Activated CD8-positive, alpha-beta T cell treated with anti-CD3 and anti-CD28 coated beads, Interleukin-2, amount 10 ng/mL, durations not matched to agents 7 days and 5 days (primary cell): ENCODE measurements around the gene PGBD5. TPM values are rescaled to one million over a fixed set of nuclear protein-coding genes. Genes with fewer than 3 reads are reported as not detected.
A peak's percentile ranks its signal among the peaks of the same experiment; 100 is the strongest.

ENCODE experiments used
- ATAC-seq: fragments of 150-1000 bp; cut with Tn5 transposase; one replicate; pipeline ENCODE4 v1.10.0; 2021; ENCODE audit warnings: moderate library complexity
- CTCF ChIA-PET: fragments of 350-600 bp; sonication (Branson Sonifier 250); formaldehyde crosslinking; loops from one replicate; lab custom pipeline; 2021; ENCODE audit warnings: antibody characterized with exemption; lab: Charles Lee
- POLR2A ChIA-PET: fragments of 350-600 bp; sonication (Branson Sonifier 250); formaldehyde crosslinking; loops from one replicate; lab custom pipeline; 2021; ENCODE audit warnings: antibody characterized with exemption; lab: Charles Lee
- DNase-seq: peaks from one replicate; pipeline ENCODE4 v3.0.0-alpha.2; 2020
- H3K27ac Mint-ChIP-seq: one replicate; pipeline ENCODE4 v1.8.0; 2021; ENCODE audit warnings: mild to moderate bottlenecking, mixed read lengths
- H3K27me3 Mint-ChIP-seq: one replicate; pipeline ENCODE4 v1.8.0; 2021; ENCODE audit warnings: low read depth, mixed read lengths
- H3K36me3 Mint-ChIP-seq: one replicate; pipeline ENCODE4 v1.8.0; 2021; ENCODE audit warnings: low read depth, mixed read lengths
- H3K4me1 Mint-ChIP-seq: one replicate; pipeline ENCODE4 v1.8.0; 2021; ENCODE audit warnings: low read depth, mixed read lengths
- H3K4me3 Mint-ChIP-seq: one replicate; pipeline ENCODE4 v1.8.0; 2021; ENCODE audit warnings: mild to moderate bottlenecking, mixed read lengths
- H3K9me3 Mint-ChIP-seq: one replicate; pipeline ENCODE4 v1.8.0; 2022; ENCODE audit warnings: mixed read lengths; ENCODE audit not compliant: insufficient read depth
- total RNA-seq, 2 experiments: library from RNA; stranded (reverse); gene quantifications; one replicate each; pipeline ENCODE4 v1.2.3, GENCODE V29; 2021

PGBD5 gene
- total RNA-seq, 2 experiments from 2014 or later: not detected

GRCh38 chr1:230313453-230314141 lies 112.5 kb downstream of the PGBD5 start:
- H3K27me3 Mint-ChIP-seq: no peaks in the 10 kb centered on the region
- H3K4me1 Mint-ChIP-seq: peaks cover 2% of the 10 kb centered on the region
- H3K27ac Mint-ChIP-seq: no peak overlapping the region
- ChIA-PET CTCF (interaction anchor here (0.9 to 1.4 kb wide), 2 partner anchors 9 to 652 kb away, joined by 4 to 6 read pairs; no protein-coding TSS in a partner anchor), POLR2A (no interaction called here)
- DNase-seq (no peak), ATAC-seq (no peak)
- no peak overlapping the region for H3K4me3 Mint-ChIP-seq
- no peaks in the 10 kb centered on the region for H3K9me3 Mint-ChIP-seq
- no peaks in the 10 kb centered on the region for H3K36me3 Mint-ChIP-seq

GRCh38 chr1:230312676-230313075 lies 113.5 kb downstream of the PGBD5 start:
- ATAC-seq: no peak
- H3K27me3 Mint-ChIP-seq: no peaks in the 10 kb centered on the region
- no peak overlapping the region for H3K27ac Mint-ChIP-seq
- peaks cover 2% of the 10 kb centered on the region for H3K4me1 Mint-ChIP-seq
- no peaks in the 10 kb centered on the region for H3K9me3 Mint-ChIP-seq
- no peaks in the 10 kb centered on the region for H3K36me3 Mint-ChIP-seq
- ChIA-PET POLR2A (no interaction called here), CTCF (no interaction called here)
- H3K4me3 Mint-ChIP-seq: no peak overlapping the region
- DNase-seq: no peak

GRCh38 chr1:230310381-230311163 lies 115.6 kb downstream of the PGBD5 start:
- H3K4me1 Mint-ChIP-seq: peaks cover 5% of the 10 kb centered on the region
- no peaks in the 10 kb centered on the region for H3K36me3 Mint-ChIP-seq
- no peaks in the 10 kb centered on the region for H3K9me3 Mint-ChIP-seq
- CTCF ChIA-PET: interaction anchor here (0.7 to 1.3 kb wide), 5 partner anchors 38 to 650 kb away, joined by 3 to 5 read pairs (median 3); no protein-coding TSS in a partner anchor
- peak; percentile 73 for DNase-seq
- peak; percentile 63 for ATAC-seq
- no peaks in the 10 kb centered on the region for H3K27me3 Mint-ChIP-seq
- no peak overlapping the region for H3K4me3 Mint-ChIP-seq
- no peak overlapping the region for H3K27ac Mint-ChIP-seq
- POLR2A ChIA-PET: no interaction called here

- Mint-ChIP-seq H3K36me3 (no peaks in the 10 kb centered on the region), H3K4me1 (peaks cover 5% of the 10 kb centered on the region), H3K27me3 (no peaks in the 10 kb centered on the region), H3K4me3 (no peak overlapping the region), H3K9me3 (no peaks in the 10 kb centered on the region), H3K27ac (no peak overlapping the region)
- ChIA-PET POLR2A (no interaction called here), CTCF (interaction anchor here (0.7 to 1.3 kb wide), 4 partner anchors 37 to 649 kb away, joined by 3 to 4 read pairs (median 3); no protein-coding TSS in a partner anchor)
- ATAC-seq: no peak
- no peak for DNase-seq
Measured at GRCh38 chr1:230309646-230310177, 116.4 kb downstream of the PGBD5 start.

- peaks cover 8% of the 10 kb centered on the region for H3K4me1 Mint-ChIP-seq
- DNase-seq (no peak), ATAC-seq (no peak)
- no peak overlapping the region for H3K4me3 Mint-ChIP-seq
- CTCF ChIA-PET: interaction anchor here (0.7 to 1.3 kb wide), 2 partner anchors 199 to 648 kb away, joined by 3 to 4 read pairs; no protein-coding TSS in a partner anchor
- POLR2A ChIA-PET: no interaction called here
- no peaks in the 10 kb centered on the region for H3K36me3 Mint-ChIP-seq
- no peaks in the 10 kb centered on the region for H3K27me3 Mint-ChIP-seq
- H3K9me3 Mint-ChIP-seq: no peaks in the 10 kb centered on the region
- H3K27ac Mint-ChIP-seq: no peak overlapping the region
Measured at GRCh38 chr1:230308821-230309220, 117.3 kb downstream of the PGBD5 start.

GRCh38 chr1:230308039-230308438 lies 118.1 kb downstream of the PGBD5 start:
- ATAC-seq: no peak
- H3K27ac Mint-ChIP-seq: no peak overlapping the region
- no peak overlapping the region for H3K4me3 Mint-ChIP-seq
- H3K4me1 Mint-ChIP-seq: peaks cover 14% of the 10 kb centered on the region
- no peaks in the 10 kb centered on the region for H3K9me3 Mint-ChIP-seq
- DNase-seq: no peak
- no peaks in the 10 kb centered on the region for H3K36me3 Mint-ChIP-seq
- no peaks in the 10 kb centered on the region for H3K27me3 Mint-ChIP-seq
- POLR2A ChIA-PET: no interaction called here
- CTCF ChIA-PET: interaction anchor here (1.3 kb wide), 1 partner anchor 198 kb away, joined by 3 read pairs; no protein-coding TSS in a partner anchor

- H3K27ac Mint-ChIP-seq: peak overlapping the region; percentile 68
- CTCF ChIA-PET: interaction anchor here (0.7 to 4.9 kb wide), 2 partner anchors 645 to 1048 kb away, joined by 3 to 24 read pairs; no protein-coding TSS in a partner anchor
Measured at GRCh38 chr1:230307213-230307612, 118.9 kb downstream of the PGBD5 start.

GRCh38 chr1:230306169-230306568 lies 120.0 kb downstream of the PGBD5 start:
- peak; percentile 71 for ATAC-seq

More at GRCh38 chr1:230307213-230307612, 118.9 kb downstream of the PGBD5 start:
- Mint-ChIP-seq H3K4me3 (no peak overlapping the region), H3K4me1 (peaks cover 15% of the 10 kb centered on the region), H3K36me3 (no peaks in the 10 kb centered on the region), H3K9me3 (no peaks in the 10 kb centered on the region), H3K27me3 (no peaks in the 10 kb centered on the region)
- POLR2A ChIA-PET: no interaction called here
- no peak for DNase-seq
- ATAC-seq: no peak

GRCh38 chr1:230303822-230304221 lies 122.3 kb downstream of the PGBD5 start:
- Mint-ChIP-seq H3K9me3 (no peaks in the 10 kb centered on the region), H3K27ac (no peak overlapping the region), H3K36me3 (no peaks in the 10 kb centered on the region), H3K4me3 (no peak overlapping the region), H3K27me3 (no peaks in the 10 kb centered on the region), H3K4me1 (peaks cover 13% of the 10 kb centered on the region)
- POLR2A ChIA-PET: no interaction called here
- CTCF ChIA-PET: interaction anchor here (1.4 to 4.9 kb wide), 2 partner anchors 30 to 642 kb away, joined by 4 to 24 read pairs; no protein-coding TSS in a partner anchor
- DNase-seq (no peak), ATAC-seq (no peak)

More at GRCh38 chr1:230306169-230306568, 120.0 kb downstream of the PGBD5 start:
- Mint-ChIP-seq H3K36me3 (no peaks in the 10 kb centered on the region), H3K4me3 (no peak overlapping the region), H3K27ac (no peak overlapping the region), H3K27me3 (no peaks in the 10 kb centered on the region), H3K9me3 (no peaks in the 10 kb centered on the region), H3K4me1 (peaks cover 15% of the 10 kb centered on the region)
- CTCF ChIA-PET: interaction anchor here (0.7 to 4.9 kb wide), 9 partner anchors 34 to 793 kb away, joined by 3 to 24 read pairs (median 3); no protein-coding TSS in a partner anchor
- peak; percentile 58 for DNase-seq
- POLR2A ChIA-PET: no interaction called here

GRCh38 chr1:230303069-230303468 lies 123.1 kb downstream of the PGBD5 start:
- CTCF ChIA-PET: interaction anchor here (1.3 to 4.9 kb wide), 2 partner anchors 25 to 641 kb away, joined by 4 to 24 read pairs; no protein-coding TSS in a partner anchor
- H3K9me3 Mint-ChIP-seq: no peaks in the 10 kb centered on the region
- DNase-seq (no peak), ATAC-seq (no peak)
- H3K4me3 Mint-ChIP-seq: no peak overlapping the region
- H3K27me3 Mint-ChIP-seq: no peaks in the 10 kb centered on the region
- H3K36me3 Mint-ChIP-seq: no peaks in the 10 kb centered on the region
- no peak overlapping the region for H3K27ac Mint-ChIP-seq
- POLR2A ChIA-PET: no interaction called here
- H3K4me1 Mint-ChIP-seq: peaks cover 13% of the 10 kb centered on the region

- no peaks in the 10 kb centered on the region for H3K36me3 Mint-ChIP-seq
Measured at GRCh38 chr1:230301822-230302221, 124.3 kb downstream of the PGBD5 start.

More at GRCh38 chr1:230301822-230302221, 124.3 kb downstream of the PGBD5 start:
- no peak for DNase-seq
- ChIA-PET POLR2A (no interaction called here), CTCF (no interaction called here)
- Mint-ChIP-seq H3K4me3 (no peak overlapping the region), H3K4me1 (peaks cover 13% of the 10 kb centered on the region), H3K27me3 (peaks cover 3% of the 10 kb centered on the region), H3K9me3 (no peaks in the 10 kb centered on the region), H3K27ac (no peak overlapping the region)
- ATAC-seq: no peak
